Smooth muscle cell (in vitro differentiated cells): ENCODE data around the gene PCDHA4. TPM values are rescaled to one million over a fixed set of nuclear protein-coding genes. Genes with fewer than 3 reads are reported as not detected.
"Not testable (repeated sequence)": the region's sequence is repeated elsewhere in the genome, so short reads cannot be mapped to it uniquely, and the experiment has no call there.

Experiments used
- DNase-seq: peaks from one replicate; lab custom pipeline; 2025; ENCODE audit not compliant: unreplicated experiment; lab: John Stamatoyannopoulos, UW
- H2AFZ ChIP-seq: fragments of 200-600 bp; sonication (generic); 2 replicates; pipeline ENCODE4 v1.6.0; 2016; ENCODE audit warnings: antibody characterized with exemption, low read depth, mild to moderate bottlenecking
- H3F3A ChIP-seq: fragments of 200-600 bp; sonication (generic); 2 replicates; pipeline ENCODE4 v1.6.0; 2017; ENCODE audit warnings: antibody characterized with exemption, low read depth
- H3K27ac ChIP-seq: fragments of 200-600 bp; sonication (generic); 2 replicates; pipeline ENCODE4 v1.5.1; 2016; ENCODE audit warnings: low read depth, mild to moderate bottlenecking
- H3K27me3 ChIP-seq: fragments of 200-600 bp; sonication (generic); 2 replicates; pipeline ENCODE4 v1.6.1; 2016; ENCODE audit warnings: low read depth, mild to moderate bottlenecking
- H3K36me3 ChIP-seq: fragments of 200-600 bp; sonication (generic); 2 replicates; pipeline ENCODE4 v1.5.1; 2016; ENCODE audit warnings: low read depth
- H3K4me1 ChIP-seq: fragments of 200-600 bp; sonication (generic); 2 replicates; pipeline ENCODE4 v1.5.1; 2016; ENCODE audit warnings: low read depth
- H3K4me2 ChIP-seq: fragments of 200-600 bp; sonication (generic); 2 replicates; pipeline ENCODE4 v1.6.0; 2016; ENCODE audit warnings: mild to moderate bottlenecking
- H3K4me3 ChIP-seq: fragments of 200-600 bp; sonication (generic); 2 replicates; pipeline ENCODE4 v1.5.1; 2016; ENCODE audit warnings: mild to moderate bottlenecking
- H3K79me2 ChIP-seq: fragments of 200-600 bp; sonication (generic); 2 replicates; pipeline ENCODE4 v1.6.0; 2016; ENCODE audit warnings: low read depth, mild to moderate bottlenecking
- H3K9ac ChIP-seq: fragments of 200-600 bp; sonication (generic); 2 replicates; pipeline ENCODE4 v1.6.0; 2016; ENCODE audit warnings: low read depth
- H3K9me3 ChIP-seq: fragments of 200-600 bp; sonication (generic); replicated peaks from 2 replicates; pipeline ENCODE4 v1.5.1; 2016; ENCODE audit warnings: low read depth
- H4K20me1 ChIP-seq: fragments of 200-600 bp; sonication (generic); 2 replicates; pipeline ENCODE4 v1.6.0; 2016; ENCODE audit warnings: low read depth
- CTCF ChIP-seq: fragments of 200-600 bp; sonication (generic); IDR thresholded peaks from 2 replicates; pipeline ENCODE4 v1.5.1; 2017; ENCODE audit warnings: borderline replicate concordance, mild to moderate bottlenecking, antibody characterized with exemption; ENCODE audit not compliant: insufficient read depth, poor library complexity, severe bottlenecking
- WGBS: methylation state at CpG from one replicate; pipeline ENCODE4 v1.1.7; 2016; ENCODE audit warnings: low lambda C conversion rate; 5-methylcytosine and 5-hydroxymethylcytosine counted together
- polyA plus RNA-seq: library from polyadenylated mRNA; unstranded; fragments of >200 nt; fragmentation: Nextera tagmentation; extraction: Ambion mirVana; gene quantifications from 2 replicates; pipeline ENCODE4 v1.2.1, GENCODE V29; 2016
- total RNA-seq: library from RNA; depleted of rRNA; stranded (reverse); fragments of >200 nt; gene quantifications from 2 replicates; pipeline ENCODE4 v1.2.3, GENCODE V29; 2014

The PCDHA4 gene
- total and polyA plus RNA-seq, 2 experiments from 2014 or later, result 4.1 to 7.1 TPM

- WGBS, result 53% methylated on average over 41 of the region's 48 CpGs
Measured at GRCh38 chr5:140848139-140849102, 41.6 kb downstream of the PCDHA4 start, which contains the start of gene PCDHA9. Gene PCDHA9, plus strand, starts transcription at chr5:140848382. Its CDS starts 114 bp downstream, at chr5:140848496.

GRCh38 chr5:140849831-140850634 lies 43.2 kb downstream of the PCDHA4 start:
- not testable (repeated sequence) for H3K9me3 ChIP-seq, H2AFZ ChIP-seq, H3K9ac ChIP-seq, H3K27ac ChIP-seq, H3K4me3 ChIP-seq, H3K27me3 ChIP-seq, H3K4me2 ChIP-seq, H3K36me3 ChIP-seq, H3F3A ChIP-seq, H3K79me2 ChIP-seq, H3K4me1 ChIP-seq, H4K20me1 ChIP-seq, DNase-seq
- WGBS, result 98% methylated on average over 83 of the region's 101 CpGs

More at GRCh38 chr5:140848139-140849102, 41.6 kb downstream of the PCDHA4 start, which contains the start of gene PCDHA9:
- not testable (repeated sequence) for H3K4me1 ChIP-seq, H3K9me3 ChIP-seq, H3K79me2 ChIP-seq, H3K27ac ChIP-seq, DNase-seq, H3K36me3 ChIP-seq, H3K27me3 ChIP-seq, H4K20me1 ChIP-seq, H3F3A ChIP-seq
- peak within 1 kb of the TSS; percentile 48 for H3K4me3 ChIP-seq
- H3K9ac ChIP-seq, result peak within 1 kb of the TSS; percentile 34
- peak within 1 kb of the TSS; percentile 72 for H2AFZ ChIP-seq
- peak within 1 kb of the TSS; percentile 79 for H3K4me2 ChIP-seq
- peak; percentile 13 for TF ChIP-seq CTCF

GRCh38 chr5:140855772-140856674 lies 49.2 kb downstream of the PCDHA4 start, which contains the start of gene PCDHA10:
Gene PCDHA10, plus strand, starts transcription at chr5:140855897. Its CDS starts 152 bp downstream, at chr5:140856049.
- no peaks in the 10 kb centered on the region for H3K9me3 ChIP-seq
- no peaks in the 10 kb centered on the region for H3F3A ChIP-seq
- peak within 1 kb of the TSS; percentile 49 for H3K27ac ChIP-seq
- H3K9ac ChIP-seq, result peak within 1 kb of the TSS; percentile 49
- peaks cover 3% of the 10 kb centered on the region for H3K36me3 ChIP-seq
- no peaks in the 10 kb centered on the region for H3K27me3 ChIP-seq
- no peak for DNase-seq
- TF ChIP-seq CTCF, result peak; percentile 73
- peaks cover 24% of the 10 kb centered on the region for H3K79me2 ChIP-seq
- H2AFZ ChIP-seq, result peak within 1 kb of the TSS; percentile 65
- 15% methylated on average over 44 of the region's 44 CpGs for WGBS
- no peaks in the 10 kb centered on the region for H4K20me1 ChIP-seq
- peaks cover 13% of the 10 kb centered on the region for H3K4me1 ChIP-seq
- H3K4me2 ChIP-seq, result peak within 1 kb of the TSS; percentile 82
- peak within 1 kb of the TSS; percentile 65 for H3K4me3 ChIP-seq
